Transverse colon (tissue), 4 donors: ENCODE results near the gene VASH2. TPM values are rescaled to one million over a fixed set of nuclear protein-coding genes. Genes with fewer than 3 reads are reported as not detected.
"Not testable (repeated sequence)": the region's sequence is repeated elsewhere in the genome, so short reads cannot be mapped to it uniquely, and the experiment has no call there.

Experiments
- DNase-seq: peaks from one replicate; pipeline ENCODE4 v3.0.0-alpha.2; 2019
- H3K27ac ChIP-seq, 4 donors: fragments of 200-600 bp; sonication (generic); 2 replicates each; pipeline ENCODE4 v1.5.1; 2016 to 2018; ENCODE audit warnings: inconsistent platforms in 4 of 4
- H3K27me3 ChIP-seq: fragments of 200-600 bp; sonication (generic); 2 replicates; pipeline ENCODE4 v1.5.1; 2017; ENCODE audit warnings: inconsistent platforms
- H3K36me3 ChIP-seq, 4 donors: fragments of 200-600 bp; sonication (generic); 2 replicates each; pipeline ENCODE4 v1.5.1; 2017 to 2019; ENCODE audit warnings: inconsistent platforms in 4 of 4
- H3K4me1 ChIP-seq, 4 donors: fragments of 200-600 bp; sonication (generic); 2 replicates each; pipeline ENCODE4 v1.5.1; 2017 to 2020; ENCODE audit warnings: inconsistent platforms in 4 of 4
- H3K4me3 ChIP-seq, 4 donors: fragments of 200-600 bp; sonication (generic); 1 replicate in 1 of 4; 2 replicates in 3 of 4; pipeline versions ENCODE4 v1.5.1 to v1.6.1; 2017 to 2019; ENCODE audit warnings: inconsistent platforms in 4 of 4
- H3K9me3 ChIP-seq, 2 donors: fragments of 200-600 bp; sonication (generic); 2 replicates each; pipeline ENCODE4 v1.5.1; 2017 to 2019; ENCODE audit warnings: inconsistent platforms in 2 of 2
- EP300 ChIP-seq: sonication (generic); formaldehyde crosslinking; IDR thresholded peaks from one replicate; pipeline ENCODE4 v1.6.1; 2017; ENCODE audit warnings: antibody characterized with exemption, low read depth
- POLR2A ChIP-seq: fragments of 450-650 bp; IDR thresholded peaks from one replicate; pipeline ENCODE4 v1.6.1; 2016; ENCODE audit warnings: antibody characterized with exemption, mild to moderate bottlenecking, moderate library complexity
- POLR2AphosphoS5 ChIP-seq, 3 donors: sonication (generic); formaldehyde crosslinking; IDR thresholded peaks; one replicate each; pipeline ENCODE4 v1.6.1; 2016; ENCODE audit warnings: antibody characterized with exemption in 3 of 3
- WGBS, 2 donors: methylation state at CpG; one replicate each; pipeline ENCODE4 v1.1.5; 2018; ENCODE audit warnings: low coverage in 1 of 2; 5-methylcytosine and 5-hydroxymethylcytosine counted together
- in situ Hi-C, 4 donors: fragments of 200-750 bp; cut with MboI; loops; one replicate each; pipeline versions ENCODE4 v1.15.0 to v1.15.1; 2017; ENCODE audit warnings: low sequenced_read_pairs in 3 of 4, low pct_ligation_motif_present in 1 of 4, low pct_unique_long_range_greater_than_20kb in 1 of 4
- intact Hi-C: fragments of 100-400 bp; cut with DNase I; formaldehyde crosslinking; loops from one replicate; pipeline ENCODE4 v1.15.1; 2023; ENCODE audit warnings: low total_unique reads
- total RNA-seq, 4 donors: library from RNA; depleted of rRNA; stranded (reverse); fragments of >200 nt; gene quantifications; one replicate each; pipeline ENCODE4 v1.1.0, GENCODE V29; 2016
- TF ChIP-seq, protein P1 (sequence below), 5 experiments: fragments of 200-600 bp in 3 of 5; fragments of 450-650 bp in 2 of 5; sonication (generic) in 3 of 5; IDR thresholded peaks; 1 replicate in 2 of 5; 2 replicates in 3 of 5; pipeline ENCODE4 v1.5.1; 2016 to 2017; ENCODE audit warnings: antibody characterized with exemption in 5 of 5, inconsistent platforms in 3 of 5, mild to moderate bottlenecking in 2 of 5, moderate library complexity in 1 of 5

VASH2 gene
- total RNA-seq, 4 donors from 2014 or later, result 1.1 to 1.7 TPM; not detected in 2

DNA sequence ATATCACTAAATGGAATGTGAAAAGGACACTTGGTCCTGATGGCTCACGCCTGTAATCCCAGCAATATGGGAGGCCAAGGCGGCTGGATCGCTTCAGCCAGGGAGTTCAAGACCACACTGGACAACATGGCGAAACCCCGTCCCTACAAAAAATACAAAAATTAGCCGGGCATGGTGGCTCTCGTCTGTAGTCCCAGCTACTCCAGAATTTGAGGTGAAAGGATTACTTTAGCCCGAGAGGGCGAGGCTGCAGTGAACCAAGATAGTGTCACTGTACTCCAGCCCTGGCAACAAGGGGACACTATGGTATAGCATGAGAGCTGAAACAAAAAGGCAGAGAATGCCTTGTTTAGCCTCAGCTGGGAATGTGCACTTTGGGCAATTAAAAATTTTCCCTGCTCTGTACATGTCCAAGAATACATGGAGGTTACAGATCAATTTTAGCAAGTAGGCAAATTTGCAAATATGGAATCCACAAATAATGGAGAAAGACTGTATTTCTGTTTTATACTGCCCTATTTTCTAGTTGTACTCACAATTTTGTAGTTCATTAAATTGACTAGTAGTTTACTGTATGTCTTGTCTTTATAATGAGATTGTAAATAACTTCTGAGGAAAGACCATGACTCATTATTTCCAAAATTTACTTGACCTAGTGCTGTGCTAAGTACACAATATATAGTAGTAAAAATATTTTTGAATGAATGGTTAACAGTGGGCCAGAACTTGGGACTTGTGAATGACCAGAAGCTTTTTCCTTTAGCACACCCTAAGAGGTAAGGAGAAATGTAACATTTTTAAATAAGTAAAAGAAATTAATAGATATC lies 67.3 kb downstream of the VASH2 start:
- DNase-seq, result no peak
- Histone ChIP-seq H3K27me3 (no peaks in the 10 kb centered on the region), H3K4me3 (no peak overlapping the region), H3K4me1 (peaks cover 0 to 14% (median 8%) of the 10 kb centered on the region in 4 donors), H3K27ac (no peak overlapping the region), H3K36me3 (no peaks in the 10 kb centered on the region), H3K9me3 (no peaks in the 10 kb centered on the region)
- in situ Hi-C loops, result no loop called here
- intact Hi-C loops, result no loop called here
- TF ChIP-seq EP300 (no peak), POLR2AphosphoS5 (IDR thresholded peaks at IDR 0.05) (no peak), POLR2A (no peak)
- TF ChIP-seq, protein P1, sequence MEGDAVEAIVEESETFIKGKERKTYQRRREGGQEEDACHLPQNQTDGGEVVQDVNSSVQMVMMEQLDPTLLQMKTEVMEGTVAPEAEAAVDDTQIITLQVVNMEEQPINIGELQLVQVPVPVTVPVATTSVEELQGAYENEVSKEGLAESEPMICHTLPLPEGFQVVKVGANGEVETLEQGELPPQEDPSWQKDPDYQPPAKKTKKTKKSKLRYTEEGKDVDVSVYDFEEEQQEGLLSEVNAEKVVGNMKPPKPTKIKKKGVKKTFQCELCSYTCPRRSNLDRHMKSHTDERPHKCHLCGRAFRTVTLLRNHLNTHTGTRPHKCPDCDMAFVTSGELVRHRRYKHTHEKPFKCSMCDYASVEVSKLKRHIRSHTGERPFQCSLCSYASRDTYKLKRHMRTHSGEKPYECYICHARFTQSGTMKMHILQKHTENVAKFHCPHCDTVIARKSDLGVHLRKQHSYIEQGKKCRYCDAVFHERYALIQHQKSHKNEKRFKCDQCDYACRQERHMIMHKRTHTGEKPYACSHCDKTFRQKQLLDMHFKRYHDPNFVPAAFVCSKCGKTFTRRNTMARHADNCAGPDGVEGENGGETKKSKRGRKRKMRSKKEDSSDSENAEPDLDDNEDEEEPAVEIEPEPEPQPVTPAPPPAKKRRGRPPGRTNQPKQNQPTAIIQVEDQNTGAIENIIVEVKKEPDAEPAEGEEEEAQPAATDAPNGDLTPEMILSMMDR (IDR thresholded peaks at IDR 0.05), result no peak
- WGBS, 2 donors, result 94% methylated on average over 9 of the region's 9 CpGs; no CpG with 5 or more reads in 1 of the 2 donors

DNA sequence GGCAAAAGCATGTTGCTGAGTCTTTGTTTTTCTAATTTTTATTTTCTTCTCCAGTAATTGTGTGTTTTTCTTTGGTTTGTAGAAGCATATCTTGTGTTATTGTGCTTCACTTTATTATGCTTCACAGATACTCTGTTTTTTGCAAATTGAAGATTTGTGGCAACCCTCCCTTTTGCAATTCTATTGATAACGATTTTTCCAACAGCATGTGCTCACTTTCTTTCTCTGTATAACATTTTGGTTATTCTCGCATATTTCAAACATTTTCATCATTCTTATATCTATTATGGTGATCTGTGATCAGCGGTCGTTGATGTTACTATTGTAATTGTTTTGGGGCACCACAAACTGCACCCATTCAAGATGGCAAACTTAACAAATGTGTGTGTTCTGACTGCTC lies 69.1 kb downstream of the VASH2 start:
- H3K27me3 ChIP-seq, result no peaks in the 10 kb centered on the region
- H3K9me3 ChIP-seq, result no peaks in the 10 kb centered on the region
- TF ChIP-seq, protein P1 (IDR thresholded peaks at IDR 0.05), result no peak
- no peak for TF ChIP-seq POLR2AphosphoS5 (IDR thresholded peaks at IDR 0.05)
- no peak for TF ChIP-seq EP300
- TF ChIP-seq POLR2A, result no peak
- H3K27ac ChIP-seq, result no peak overlapping the region
- H3K4me3 ChIP-seq, result no peak overlapping the region
- WGBS, 2 donors, result 91% methylated on average over 4 of the region's 4 CpGs
- in situ Hi-C loops (no loop called here), intact Hi-C loops (no loop called here)
- no peak for DNase-seq
- H3K36me3 ChIP-seq, result no peaks in the 10 kb centered on the region
- peaks cover 0 to 6% (median 4%) of the 10 kb centered on the region in 4 donors for H3K4me1 ChIP-seq

DNA sequence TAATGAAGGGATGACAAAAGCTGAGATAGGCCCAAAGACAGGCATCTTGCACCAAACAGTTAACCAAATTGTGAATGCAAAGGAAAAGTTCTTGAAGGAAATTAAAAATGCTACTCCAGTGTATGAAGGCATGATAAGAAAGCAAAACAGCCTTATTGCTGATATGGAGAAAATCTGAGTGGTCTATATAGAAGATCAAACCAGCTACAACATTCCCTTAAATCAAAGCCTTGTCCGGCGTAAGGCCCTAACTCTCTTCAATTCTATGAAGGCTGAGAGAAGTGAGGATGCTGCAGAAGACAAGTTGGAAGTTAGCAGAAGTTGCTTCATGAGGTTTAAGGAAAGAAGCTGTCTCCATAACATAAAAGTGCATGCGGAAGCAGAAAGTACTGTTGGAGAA lies 69.7 kb downstream of the VASH2 start:
- H3K9me3 ChIP-seq, result no peaks in the 10 kb centered on the region
- H3K4me3 ChIP-seq, result no peak overlapping the region
- in situ Hi-C loops, result no loop called here
- intact Hi-C loops, result no loop called here
- H3K27ac ChIP-seq, result no peak overlapping the region
- DNase-seq, result no peak
- WGBS, 2 donors, result 95 to 96% methylated on average over 3 of the region's 3 CpGs
- peaks cover 0 to 4% (median under 1%) of the 10 kb centered on the region in 4 donors for H3K4me1 ChIP-seq
- TF ChIP-seq, protein P1 (IDR thresholded peaks at IDR 0.05), result no peak
- TF ChIP-seq POLR2AphosphoS5 (IDR thresholded peaks at IDR 0.05), result no peak
- no peak for TF ChIP-seq POLR2A
- no peak for TF ChIP-seq EP300
- no peaks in the 10 kb centered on the region for H3K27me3 ChIP-seq
- H3K36me3 ChIP-seq, result no peaks in the 10 kb centered on the region

DNA sequence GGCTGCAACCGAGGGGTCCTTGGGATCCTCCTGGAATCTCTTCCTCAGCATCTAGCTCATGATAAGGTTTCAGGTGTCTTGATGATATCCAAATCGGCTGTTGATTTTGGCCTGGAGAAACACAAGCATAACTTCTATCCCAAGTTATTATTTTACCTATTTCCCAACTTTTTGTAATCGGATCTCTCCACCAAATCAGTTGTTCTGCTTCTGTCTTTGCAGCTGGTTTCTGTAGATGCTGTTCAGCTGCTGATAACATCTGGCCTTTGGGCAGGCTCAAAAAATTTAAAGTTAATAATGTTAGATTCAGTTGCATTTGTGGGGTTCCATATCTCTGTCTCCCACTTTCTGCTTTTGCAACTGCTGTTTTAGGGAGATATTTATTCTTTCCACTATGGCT lies 76.7 kb downstream of the VASH2 start:
- H3K27me3 ChIP-seq, result peaks cover 35% of the 10 kb centered on the region
- H3K9me3 ChIP-seq, intact Hi-C loops, H3K27ac ChIP-seq, in situ Hi-C loops, H3K4me1 ChIP-seq, H3K4me3 ChIP-seq, DNase-seq, H3K36me3 ChIP-seq: not testable (repeated sequence)
- WGBS, 2 donors, result 75 to 90% methylated on average over 2 to 3 of the region's 3 CpGs

DNA sequence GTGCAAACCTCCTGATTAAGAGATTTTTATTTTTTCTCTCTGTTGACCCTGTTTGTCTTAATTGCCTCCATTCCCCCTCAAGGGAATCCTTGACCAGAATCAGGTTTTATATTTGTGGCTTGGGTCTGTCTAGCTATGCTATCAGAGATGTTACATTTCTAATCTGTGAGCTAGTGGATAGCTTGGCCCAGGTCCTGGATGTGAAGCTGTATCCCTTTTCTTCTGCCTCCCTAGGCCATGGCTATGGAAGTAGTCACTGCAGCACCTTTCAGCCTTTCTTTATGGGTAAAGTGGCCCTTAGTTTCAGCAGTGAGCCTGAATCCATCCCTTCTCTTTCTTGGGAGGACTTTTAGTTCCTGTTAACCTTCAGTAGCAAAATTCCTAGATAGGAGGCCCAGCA lies 82.3 kb downstream of the VASH2 start:
- no peaks in the 10 kb centered on the region for H3K36me3 ChIP-seq
- TF ChIP-seq POLR2A (no peak), EP300 (no peak), POLR2AphosphoS5 (IDR thresholded peaks at IDR 0.05) (no peak)
- TF ChIP-seq, protein P1 (IDR thresholded peaks at IDR 0.05), result no peak
- H3K4me3 ChIP-seq, result no peak overlapping the region
- H3K27me3 ChIP-seq, result peaks cover 63% of the 10 kb centered on the region
- no peaks in the 10 kb centered on the region for H3K4me1 ChIP-seq
- DNase-seq, result no peak
- intact Hi-C loops, result no loop called here
- H3K27ac ChIP-seq, result no peak overlapping the region
- H3K9me3 ChIP-seq, result no peaks in the 10 kb centered on the region
- in situ Hi-C loops, result no loop called here
